Kidney (tissue), 14 donors: ENCODE measurements around the gene DLG5. TPM values are rescaled to one million over a fixed set of nuclear protein-coding genes. Genes with fewer than 3 reads are reported as not detected.

ENCODE experiments used
- DNase-seq, 5 donors: peaks; one replicate each; pipeline ENCODE4 v3.0.0-alpha.2; 2013 to 2020
- FAIRE-seq: peaks from 2 replicates; lab custom pipeline; 2012; peaks lifted over from hg19 to GRCh38; lab: Jason Lieb, UNC
- H3K27ac ChIP-seq, 2 donors: one replicate each; pipeline ENCODE4 v1.7.0; 2013; ENCODE audit warnings: low read depth in 2 of 2, low read length in 2 of 2, inconsistent platforms in 1 of 2
- H3K27me3 ChIP-seq: one replicate; pipeline ENCODE4 v1.7.1; 2013; ENCODE audit warnings: low read length, inconsistent platforms; ENCODE audit not compliant: control insufficient read depth, insufficient read depth
- H3K36me3 ChIP-seq, 3 donors: one replicate each; pipeline versions ENCODE4 v1.7.0 to v1.7.1; 2013; ENCODE audit warnings: low read length in 3 of 3, control low read depth in 1 of 3, inconsistent platforms in 1 of 3; ENCODE audit not compliant: insufficient read depth in 3 of 3, control insufficient read depth in 2 of 3
- H3K4me1 ChIP-seq, 3 donors: one replicate each; pipeline versions ENCODE4 v1.7.0 to v1.7.1; 2013; ENCODE audit warnings: low read length in 3 of 3, inconsistent platforms in 1 of 3, low read depth in 1 of 3; ENCODE audit not compliant: control insufficient read depth in 2 of 3, insufficient read depth in 2 of 3
- H3K4me3 ChIP-seq, 3 donors: one replicate each; pipeline versions ENCODE4 v1.7.0 to v1.8.1; 2013; ENCODE audit warnings: low read length in 3 of 3, control low read depth in 1 of 3, inconsistent platforms in 1 of 3
- H3K9ac ChIP-seq, 3 donors: one replicate each; pipeline versions ENCODE4 v1.7.0 to v1.7.1; 2013; ENCODE audit warnings: low read length in 3 of 3, control low read depth in 1 of 3, inconsistent platforms in 1 of 3
- H3K9me3 ChIP-seq, 3 donors: one replicate each; pipeline versions ENCODE4 v1.7.0 to v1.7.1; 2013; ENCODE audit warnings: low read length in 3 of 3, control low read depth in 1 of 3, inconsistent platforms in 1 of 3; ENCODE audit not compliant: control insufficient read depth in 2 of 3, insufficient read depth in 1 of 3
- CTCF ChIP-seq: IDR thresholded peaks from 3 replicates; pipeline ENCODE4 v1.5.1; 2012; ENCODE audit warnings: mild to moderate bottlenecking, moderate library complexity, borderline replicate concordance; ENCODE audit not compliant: insufficient read depth; ENCODE audit errors: extremely low read depth
- intact Hi-C: fragments of 100-400 bp; cut with DNase I; formaldehyde crosslinking; loops from one replicate; pipeline ENCODE4 v1.11.1; 2022
- polyA plus RNA-seq: library from polyadenylated mRNA; stranded (reverse); fragments of 350-450 nt; fragmentation: Illumina TruSeq; extraction: RNeasy Lipid Tissue Mini Kit (QIAGEN cat#74804); gene quantifications from one replicate; pipeline ENCODE4 v1.2.3, GENCODE V29; 2014; ENCODE audit warnings: low read depth, low replicate concordance; ENCODE audit not compliant: insufficient read depth
- total RNA-seq: library from RNA; stranded (reverse); fragmentation: NEBNext Ultra II Directional; extraction: Animal tissue kit (Norgen Biotek cat#: 25700); gene quantifications from one replicate; pipeline ENCODE4 v1.2.1, GENCODE V29; 2021
- donor health status: control.
- donor health status: control.
- donor health status: control.
- donor health status: control.
- donor health status: control.
- donor health status: DM: yes; HTN: yes; CAD: no.
- donor health status: Normal renal cell carcinoma (clear cell type).

The DLG5 gene
- total and polyA plus RNA-seq, 2 donors from 2014 or later = 5.4 to 30.0 TPM

- H3K9me3 ChIP-seq = no peaks in the 10 kb centered on the region
- no peaks in the 10 kb centered on the region for H3K36me3 ChIP-seq
- intact Hi-C loops = no loop called here
- H3K27ac ChIP-seq = no peak overlapping the region
- no peaks in the 10 kb centered on the region for H3K27me3 ChIP-seq
- H3K4me3 ChIP-seq = no peak overlapping the region
- DNase-seq = no peak
- H3K4me1 ChIP-seq = peaks cover 0 to 18% (median 10%) of the 10 kb centered on the region in 3 donors
- no peak for FAIRE-seq
- no peak overlapping the region for H3K9ac ChIP-seq
- no peak for TF ChIP-seq CTCF
Measured at GRCh38 chr10:77913090-77913489, 13.5 kb downstream of the DLG5 start.

- Histone ChIP-seq H3K9ac (no peak overlapping the region), H3K4me3 (no peak overlapping the region), H3K27me3 (no peaks in the 10 kb centered on the region), H3K9me3 (no peaks in the 10 kb centered on the region), H3K4me1 (peaks cover 0 to 23% (median 10%) of the 10 kb centered on the region in 3 donors), H3K36me3 (no peaks in the 10 kb centered on the region), H3K27ac (no peak overlapping the region)
- DNase-seq (no peak), FAIRE-seq (no peak)
- no peak for TF ChIP-seq CTCF
- intact Hi-C loops = no loop called here
Measured at GRCh38 chr10:77912576-77912975, 14.0 kb downstream of the DLG5 start.

- Histone ChIP-seq H3K27me3 (no peaks in the 10 kb centered on the region), H3K4me3 (no peak overlapping the region), H3K27ac (no peak overlapping the region), H3K4me1 (peaks cover 0 to 30% (median 10%) of the 10 kb centered on the region in 3 donors), H3K9ac (no peak overlapping the region), H3K9me3 (no peaks in the 10 kb centered on the region), H3K36me3 (no peaks in the 10 kb centered on the region)
- DNase-seq (no peak), FAIRE-seq (no peak)
- intact Hi-C loops = no loop called here
- TF ChIP-seq CTCF = no peak
Measured at GRCh38 chr10:77911535-77912123, 14.9 kb downstream of the DLG5 start.
